Measurements from ENCODE around the gene PTPRM.

The PTPRM gene

GRCh38 chr18:8117006-8117371, 549.9 kb downstream of the PTPRM start:
- no peak for DNase-seq (ENCODE audit: low spot score)

DNA sequence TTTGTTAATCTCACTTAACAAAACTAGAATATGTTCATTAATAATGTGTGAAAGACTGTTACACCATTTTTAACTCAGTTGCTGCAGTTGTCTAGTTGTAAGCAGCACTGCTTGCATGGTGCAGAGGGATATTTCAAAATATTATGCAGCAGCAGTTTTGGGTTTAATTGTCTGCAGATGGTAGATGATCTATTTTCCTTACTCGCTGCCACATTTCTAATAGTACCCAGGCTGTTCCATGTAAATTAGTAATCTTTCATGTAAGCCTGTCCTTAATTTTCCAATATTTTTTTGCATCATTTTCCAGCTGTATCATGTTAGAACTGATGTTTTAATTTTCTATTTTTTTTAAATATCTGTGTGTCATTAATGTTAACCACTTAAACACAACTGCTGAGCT, 554.0 kb downstream of the PTPRM start:
- DNase-seq (ENCODE audit: low spot score), result no peak

- no peak for DNase-seq (ENCODE audit: low spot score)
Measured at GRCh38 chr18:8121942-8122480, 554.9 kb downstream of the PTPRM start.

DNA sequence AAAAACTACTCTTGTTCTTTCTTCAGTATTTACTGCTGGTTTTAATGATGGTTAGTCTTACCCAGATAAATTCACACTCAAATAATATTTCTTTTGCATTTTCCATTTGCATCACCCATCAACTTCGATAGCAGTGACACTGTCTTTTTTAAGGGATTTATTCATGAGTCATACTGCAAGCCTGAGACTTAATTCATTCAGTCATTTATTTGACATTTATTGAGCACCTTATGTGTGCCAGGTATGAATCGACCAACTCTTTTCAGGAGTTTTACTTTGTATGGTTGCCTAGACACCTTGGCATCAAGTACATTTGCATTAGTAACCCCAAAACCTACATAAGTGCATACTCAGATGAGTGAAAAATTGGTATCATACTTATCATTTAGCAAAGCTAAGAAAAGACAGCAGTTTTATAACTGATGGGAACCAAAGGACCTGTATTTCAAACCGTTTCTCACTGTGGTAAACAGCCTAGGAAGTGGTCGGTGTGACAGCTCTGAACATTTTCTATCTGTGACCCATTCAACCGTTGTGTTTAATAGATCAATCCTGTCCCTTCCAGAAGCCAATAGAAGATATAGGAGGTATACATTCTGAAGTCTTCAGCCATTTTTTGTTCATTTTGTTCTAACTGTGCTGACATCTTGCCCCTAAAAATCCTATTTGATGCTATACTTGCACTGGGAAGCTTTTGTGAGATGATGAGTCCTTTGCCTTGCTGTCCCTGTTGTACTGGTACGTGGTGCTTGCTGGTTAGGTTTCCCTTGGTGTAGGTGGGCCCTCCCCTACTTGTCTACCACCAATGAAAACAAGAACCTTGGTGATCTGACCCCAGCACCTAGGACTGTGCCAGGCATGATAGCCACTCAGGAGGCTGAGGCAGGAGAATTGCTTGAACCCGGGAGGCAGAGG, 557.4 kb downstream of the PTPRM start:
- no peak for DNase-seq (ENCODE audit: low spot score)

DNA sequence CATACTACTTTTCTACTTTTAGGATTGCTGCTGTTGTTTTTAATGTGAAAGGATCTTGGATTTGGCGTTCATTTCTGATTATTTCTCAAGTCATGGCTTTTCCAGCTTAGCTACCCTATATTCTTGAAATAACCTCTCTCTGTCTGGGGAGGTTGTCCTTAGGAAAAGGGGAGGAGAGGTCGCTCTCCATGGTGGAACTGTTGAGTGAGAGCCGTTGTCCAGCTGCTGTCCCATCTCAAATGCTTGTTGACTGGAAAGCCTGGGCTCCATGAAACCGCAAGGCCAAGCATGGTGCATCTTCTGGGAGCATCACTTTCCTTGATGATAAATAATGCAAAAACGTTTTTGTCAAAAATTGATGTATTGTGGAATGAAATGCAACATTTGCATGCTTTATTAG, 563.0 kb downstream of the PTPRM start:
- no peak for DNase-seq (ENCODE audit: low spot score)

DNA sequence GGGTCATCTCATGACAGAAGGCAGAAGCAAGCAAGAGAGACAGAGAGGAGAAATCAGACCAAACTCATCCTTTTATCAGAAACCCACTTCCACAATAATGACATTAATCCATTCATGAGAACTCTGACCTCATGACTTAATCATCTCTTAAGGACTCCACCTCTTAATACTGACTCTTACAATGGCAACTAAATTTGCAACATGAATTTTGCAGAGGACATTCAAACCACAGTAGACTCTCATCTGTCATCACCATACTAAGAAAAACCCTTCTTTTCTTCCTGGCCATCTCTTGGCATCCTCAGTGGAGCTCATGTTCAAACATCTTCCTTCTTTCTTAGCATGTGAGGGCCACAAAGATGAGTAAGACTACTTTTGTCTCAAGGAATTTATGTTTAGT, 565.9 kb downstream of the PTPRM start:
- no peak for DNase-seq (ENCODE audit: low spot score)

DNA sequence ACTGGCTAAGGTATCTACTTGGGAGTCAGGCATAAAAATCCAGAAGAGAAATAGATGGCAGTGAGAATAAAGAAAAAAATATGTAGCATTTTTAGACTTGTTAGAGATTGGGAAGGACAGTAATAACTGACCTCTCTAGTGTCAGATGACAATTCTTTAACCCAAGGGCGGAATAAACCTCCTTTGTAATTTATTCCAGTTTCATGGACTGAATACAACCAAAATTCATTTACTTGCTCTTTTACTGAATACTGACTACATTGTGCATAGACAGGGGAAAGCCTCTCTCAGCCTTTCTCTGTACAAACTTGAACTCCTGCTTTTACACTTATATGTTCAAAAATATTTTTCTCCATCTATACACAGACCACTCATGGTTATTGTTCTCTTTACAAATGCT, 566.8 kb downstream of the PTPRM start:
- no peak for DNase-seq (ENCODE audit: low spot score)

- DNase-seq (ENCODE audit: low spot score), result no peak
Measured at GRCh38 chr18:8139127-8139527, 572.0 kb downstream of the PTPRM start.

DNA sequence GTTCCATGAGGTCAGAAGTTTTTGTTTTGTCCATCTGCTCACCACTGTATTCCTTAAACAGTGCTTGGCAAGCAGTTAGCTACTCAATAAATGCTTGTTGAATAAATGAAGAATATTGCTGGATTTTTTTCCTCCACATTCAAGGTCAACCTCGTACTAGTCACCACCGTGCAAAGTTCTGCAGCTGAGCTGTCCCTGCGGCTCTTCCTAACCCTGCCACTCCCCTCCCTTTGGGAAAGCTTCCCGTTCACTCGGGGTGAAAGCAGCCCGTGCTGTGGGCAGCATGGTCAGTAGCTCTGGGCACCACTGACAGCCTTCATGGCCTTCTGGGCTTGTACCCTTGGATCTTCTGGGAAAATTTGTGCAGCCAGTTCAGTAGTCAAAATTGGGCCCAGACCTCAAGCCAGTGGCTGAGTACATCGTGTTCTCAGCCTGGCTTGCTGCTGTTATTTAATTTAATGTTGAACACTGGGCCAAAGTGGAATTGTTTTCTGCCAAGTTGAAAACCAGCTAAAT, 572.8 kb downstream of the PTPRM start:
- DNase-seq (ENCODE audit: low spot score), result no peak

GRCh38 chr18:8140841-8141501, 573.9 kb downstream of the PTPRM start:
- DNase-seq (ENCODE audit: low spot score), result no peak

DNA sequence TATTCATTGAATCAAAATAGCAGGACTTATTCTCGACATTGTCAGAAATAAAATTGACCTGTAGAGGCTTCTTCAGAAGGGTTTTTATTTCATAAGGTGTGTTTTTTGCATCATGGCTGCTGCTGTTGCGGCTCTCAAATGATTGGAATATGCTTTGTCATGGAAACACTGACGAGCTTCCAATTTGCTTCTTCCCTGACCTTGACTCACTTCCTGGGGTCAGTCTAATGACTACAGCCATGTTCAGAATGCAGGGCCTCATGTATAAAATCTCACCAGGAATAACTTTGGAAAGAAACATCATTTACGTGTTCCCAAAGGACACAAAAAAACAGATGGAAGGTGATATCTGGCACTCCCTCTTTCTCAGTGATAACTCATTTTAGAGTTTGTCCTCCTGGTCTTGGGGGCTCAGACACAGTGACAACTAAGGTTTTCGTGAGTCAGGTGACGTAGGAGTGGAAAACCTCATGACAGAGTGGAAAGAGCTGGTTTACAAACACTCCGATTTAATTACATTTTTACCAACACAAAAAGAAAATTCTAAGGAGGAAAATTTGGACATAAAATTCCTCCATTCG, 575.1 kb downstream of the PTPRM start:
- DNase-seq (ENCODE audit: low spot score), result no peak

GRCh38 chr18:8142932-8143331, 575.8 kb downstream of the PTPRM start:
- no peak for DNase-seq (ENCODE audit: low spot score)

DNA sequence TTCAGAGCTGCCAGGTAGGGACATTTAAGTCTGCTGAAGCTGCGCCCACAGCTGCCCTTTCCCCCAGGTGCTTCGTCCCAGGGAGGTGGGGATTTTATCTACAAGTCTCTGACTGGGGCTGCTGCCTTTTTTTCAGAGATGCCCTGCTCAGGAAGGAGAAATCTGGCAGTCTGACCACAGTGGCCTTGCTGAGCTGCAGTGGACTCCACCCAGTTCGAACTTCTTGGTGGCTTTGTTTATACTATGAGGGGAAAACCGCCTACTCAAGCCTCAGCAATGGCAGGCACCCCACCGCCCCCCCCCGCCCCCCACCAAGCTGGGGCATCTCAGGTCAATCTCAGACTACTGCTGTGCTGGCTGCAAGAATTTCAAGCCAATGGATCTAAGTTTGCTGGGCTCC, 584.1 kb downstream of the PTPRM start:
- no peak for DNase-seq (ENCODE audit: low spot score)

DNA sequence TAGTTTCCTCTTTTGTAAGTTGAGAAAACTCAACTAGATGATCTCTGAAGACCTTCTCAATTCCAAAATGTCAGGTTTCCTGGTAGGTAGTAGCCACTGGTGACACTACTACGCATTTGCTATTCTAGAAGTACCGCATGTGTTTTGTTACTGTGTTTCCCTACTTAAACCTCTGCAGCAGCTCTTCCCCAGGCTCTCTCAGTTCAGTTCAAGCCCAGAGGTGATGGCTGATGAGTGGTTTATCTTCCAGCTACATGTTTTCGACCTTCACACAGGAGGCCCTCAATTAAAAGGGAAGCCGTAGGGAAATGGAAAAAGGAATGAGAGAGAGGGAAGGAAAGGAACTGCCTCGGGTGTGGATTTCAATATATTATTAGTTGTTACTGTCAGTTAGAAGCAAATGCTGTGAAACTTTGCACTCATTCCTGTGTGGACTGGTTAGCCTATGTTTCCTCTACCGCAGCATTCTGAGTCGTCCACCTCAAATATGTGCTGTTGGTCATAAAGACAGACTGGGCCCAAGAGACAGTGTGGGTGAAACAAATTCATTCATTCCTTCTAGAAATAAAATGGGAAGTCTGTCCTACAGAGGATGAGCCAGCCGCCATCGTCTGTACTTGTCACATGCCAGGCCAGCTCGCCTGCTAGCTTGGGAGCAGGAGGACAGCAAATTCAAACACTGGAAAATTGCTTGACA, 586.9 kb downstream of the PTPRM start:
- no peak for DNase-seq (ENCODE audit: low spot score)

DNA sequence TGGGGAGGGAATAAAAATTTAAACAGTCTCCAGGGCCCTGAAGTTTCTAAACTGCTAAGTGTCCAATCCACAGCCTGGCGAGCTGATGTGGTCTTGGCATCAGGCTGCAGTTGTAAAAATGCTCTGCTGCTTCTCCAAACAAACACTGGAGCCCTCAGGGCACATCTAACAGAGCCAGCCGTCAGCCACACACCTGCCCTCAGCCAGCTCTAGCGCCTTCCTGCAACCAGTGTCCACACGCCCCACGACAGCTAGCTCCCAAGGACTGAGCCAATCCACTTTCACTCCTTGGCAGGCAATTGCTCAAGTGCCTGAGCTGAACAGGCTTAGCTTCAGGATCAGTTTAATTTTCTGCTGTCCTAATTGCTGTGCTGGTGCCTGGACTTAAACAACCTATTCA, 595.7 kb downstream of the PTPRM start:
- no peak for DNase-seq (ENCODE audit: low spot score)

GRCh38 chr18:8163286-8163959, 596.3 kb downstream of the PTPRM start:
- no peak for DNase-seq (ENCODE audit: low spot score)

- no peak for DNase-seq (ENCODE audit: low spot score)
Measured at GRCh38 chr18:8165095-8165494, 598.0 kb downstream of the PTPRM start.

- no peak for DNase-seq (ENCODE audit: low spot score)
Measured at GRCh38 chr18:8167026-8167425, 599.9 kb downstream of the PTPRM start.

DNA sequence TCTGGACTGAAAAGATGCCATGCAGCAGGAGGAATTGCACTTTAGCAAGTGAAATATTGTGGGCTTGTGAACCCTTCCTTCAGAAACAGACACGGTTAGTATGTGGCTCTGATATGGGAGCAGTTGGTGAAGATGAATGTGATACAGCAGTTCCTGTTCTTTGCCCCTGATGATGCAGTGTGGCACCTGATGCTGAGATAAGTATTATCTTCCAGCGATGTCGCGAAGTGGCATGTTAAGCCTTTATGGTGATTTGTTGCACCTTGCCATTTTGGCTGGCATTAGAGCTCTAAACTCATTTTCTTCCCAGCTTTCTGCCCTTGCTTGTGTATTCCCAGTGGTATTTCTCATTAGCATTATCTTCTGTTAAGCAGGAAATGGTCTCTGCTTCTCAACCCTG, 600.6 kb downstream of the PTPRM start:
- DNase-seq (ENCODE audit: low spot score), result no peak

- DNase-seq (ENCODE audit: low spot score), result no peak
Measured at GRCh38 chr18:8169722-8170121, 602.6 kb downstream of the PTPRM start.

DNA sequence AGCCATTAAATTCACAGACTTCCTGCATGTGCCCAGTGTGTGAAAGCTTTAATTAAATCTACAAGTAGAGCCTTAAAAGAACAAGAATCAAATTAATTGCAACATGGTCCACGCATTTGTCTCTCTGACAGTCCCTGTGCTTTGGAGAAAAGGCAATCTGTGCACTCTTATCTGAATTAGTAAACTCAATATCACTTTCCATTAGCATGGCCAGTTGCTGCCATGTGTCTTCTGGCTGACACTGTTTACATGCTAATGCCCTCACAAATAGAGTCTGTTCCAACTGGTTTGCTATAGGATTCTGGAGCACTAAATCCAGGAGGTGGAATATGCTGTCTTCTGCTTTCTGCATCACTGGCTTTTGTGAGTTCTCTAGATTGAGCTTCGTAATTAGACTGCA, 607.7 kb downstream of the PTPRM start:
- no peak for DNase-seq (ENCODE audit: low spot score)
